ENCODE data around the gene PBX3. TPM values are rescaled to one million over a fixed set of nuclear protein-coding genes. Genes with fewer than 3 reads are reported as not detected.
A peak's percentile ranks its signal among the peaks of the same experiment; 100 is the strongest.

Gene PBX3
- total and polyA plus RNA-seq, 10 of the 15 experiments (the other 5 are each of a cell fraction or from before 2014, with no cell fraction given): 6.7 to 146 (median 22.2) TPM

- no peak for TF ChIP-seq BCL3 (IDR thresholded peaks at IDR 0.05; ENCODE audit: borderline replicate concordance, insufficient read depth, low read depth, low read length, poor library complexity, severe bottlenecking)
- TF ChIP-seq TBL1XR1 (IDR thresholded peaks at IDR 0.05; ENCODE audit: low read depth, low read length): no peak
- TF ChIP-seq ATF2 (IDR thresholded peaks at IDR 0.05; ENCODE audit: low read length): no peak
- peak; percentile 85 for TF ChIP-seq HDGF (IDR thresholded peaks at IDR 0.05)
- no peak for TF ChIP-seq RUNX3 (IDR thresholded peaks at IDR 0.05; ENCODE audit: low read length)
- no peak for TF ChIP-seq EP300 (IDR thresholded peaks at IDR 0.05; ENCODE audit: borderline replicate concordance in 1 of 2, control insufficient read depth in 1 of 2, low read depth in 2 of 2, low read length in 2 of 2)
- peak; percentile 54 for TF ChIP-seq MLLT1 (IDR thresholded peaks at IDR 0.05)
- TF ChIP-seq CREB1 (IDR thresholded peaks at IDR 0.05; ENCODE audit: low read depth): no peak
- no peak for TF ChIP-seq NFXL1 (IDR thresholded peaks at IDR 0.05; ENCODE audit: borderline replicate concordance)
- TF ChIP-seq ZNF274 (IDR thresholded peaks at IDR 0.05; ENCODE audit: insufficient read depth, insufficient read length): no peak
- no peak for TF ChIP-seq KAT2A (conservative IDR thresholded peaks at IDR 0.05; ENCODE audit: control insufficient read depth, low read depth, low read length)
- TF ChIP-seq NBN (IDR thresholded peaks at IDR 0.05): peak; percentile 89
- no peak for TF ChIP-seq SIX5 (IDR thresholded peaks at IDR 0.05; ENCODE audit: low read depth, low read length, severe bottlenecking)
- peak; percentile 43 for TF ChIP-seq RELA (IDR thresholded peaks at IDR 0.05; ENCODE audit: borderline replicate concordance, partially characterized antibody)
- TF ChIP-seq CTCF (IDR thresholded peaks at IDR 0.05 in 2 of 3, conservative IDR thresholded peaks at IDR 0.05 in 1 of 3; ENCODE audit: control insufficient read depth in 2 of 3, extremely low read depth in 1 of 3, insufficient read depth in 1 of 3, low read depth in 3 of 3, low read length in 3 of 3): no peak
- TF ChIP-seq BCL11A (IDR thresholded peaks at IDR 0.05; ENCODE audit: low read depth, low read length): no peak
- no peak for TF ChIP-seq MXI1 (IDR thresholded peaks at IDR 0.05; ENCODE audit: low read depth, low read length)
- TF ChIP-seq CHD1 (IDR thresholded peaks at IDR 0.05; ENCODE audit: low read depth, low read length): no peak
- 0 out of 2 replicates have a peak, but pooled peaks have one; percentile 53 for TF ChIP-seq MAX (IDR thresholded peaks at IDR 0.05; ENCODE audit: low read depth, low read length)
- TF ChIP-seq FOXK2 (IDR thresholded peaks at IDR 0.05): no peak
- no peak for TF ChIP-seq POLR2AphosphoS2 (IDR thresholded peaks at IDR 0.05; ENCODE audit: low read depth, low read length)
- no peak for TF ChIP-seq CBX5 (IDR thresholded peaks at IDR 0.05; ENCODE audit: low read depth)
- no peak for TF ChIP-seq CHD4 (IDR thresholded peaks at IDR 0.05)
- TF ChIP-seq SMARCA5 (IDR thresholded peaks at IDR 0.05): peak; percentile 99
- TF ChIP-seq ZNF207 (IDR thresholded peaks at IDR 0.05; ENCODE audit: borderline replicate concordance): peak; percentile 79; the same call in 1 of the 2 replicates
Measured at GRCh38 chr9:125746017-125746773, 978 bp upstream of the PBX3 start (continued).
